SK-N-MC (cell line): ENCODE results near the gene SRP54.
"Not testable (repeated sequence)": the region's sequence is repeated elsewhere in the genome, so short reads cannot be mapped to it uniquely, and the experiment has no call there.

Source experiments
- DNase-seq: peaks from one replicate; pipeline ENCODE4 v3.0.0-alpha.2; 2011; ENCODE audit warnings: low read depth, low spot score
- H3K27ac ChIP-seq: fragments of 200-600 bp; sonication (generic); 2 replicates; pipeline ENCODE4 v1.5.1; 2016; ENCODE audit warnings: mixed run types
- H3K36me3 ChIP-seq: fragments of 200-600 bp; sonication (generic); 2 replicates; pipeline ENCODE4 v1.6.1; 2017; ENCODE audit warnings: antibody characterized with exemption, low read length, mixed read lengths; ENCODE audit not compliant: insufficient read depth
- H3K4me3 ChIP-seq: fragments of 200-600 bp; sonication (generic); 2 replicates; pipeline ENCODE4 v1.5.1; 2016
- H3K9ac ChIP-seq: fragments of 200-600 bp; sonication (generic); 2 replicates; pipeline ENCODE4 v1.8.0; 2017; ENCODE audit warnings: mixed run types, mixed read lengths; ENCODE audit not compliant: insufficient read length
- H3K9me3 ChIP-seq: fragments of 200-600 bp; sonication (generic); 2 replicates; pipeline ENCODE4 v1.6.1; 2017; ENCODE audit warnings: low read depth, mild to moderate bottlenecking, antibody characterized with exemption, low read length, moderate library complexity, mixed read lengths
- EZH2 ChIP-seq: fragments of 200-600 bp; sonication (generic); IDR thresholded peaks from one replicate; pipeline ENCODE4 v1.6.1; 2017; ENCODE audit warnings: antibody characterized with exemption
- FOXP2 ChIP-seq: optimal IDR thresholded peaks from 2 replicates; pipeline ENCODE3; 2011; ENCODE audit warnings: mild to moderate bottlenecking, moderate library complexity; ENCODE audit not compliant: insufficient read depth; ENCODE audit errors: extremely low read length, control extremely low read depth
- POLR2AphosphoS5 ChIP-seq: IDR thresholded peaks from 2 replicates; pipeline ENCODE4 v1.6.1; 2012; ENCODE audit warnings: mild to moderate bottlenecking, low read depth, low read length, borderline replicate concordance

Gene SRP54

GRCh38 chr14:34956931-34957330 is 25.9 kb upstream of the SRP54 start:
- TF ChIP-seq EZH2 (no peak), FOXP2 (no peak), POLR2AphosphoS5 (no peak)
- no peak for DNase-seq
- no peak overlapping the region for H3K4me3 ChIP-seq
- H3K36me3 ChIP-seq = no peaks in the 10 kb centered on the region; the same call in 1 of the 2 replicates
- no peak overlapping the region for H3K9ac ChIP-seq
- H3K27ac ChIP-seq = no peak overlapping the region
- H3K9me3 ChIP-seq = no peaks in the 10 kb centered on the region

- Histone ChIP-seq H3K27ac (no peak overlapping the region), H3K36me3 (no peaks in the 10 kb centered on the region; the same call in 1 of the 2 replicates), H3K4me3 (no peak overlapping the region), H3K9ac (no peak overlapping the region), H3K9me3 (no peaks in the 10 kb centered on the region)
- no peak for DNase-seq
- TF ChIP-seq EZH2 (no peak), FOXP2 (no peak), POLR2AphosphoS5 (no peak)
These were observed 25.0 kb upstream of the SRP54 start for GRCh38 chr14:34957771-34958286.

GRCh38 chr14:34962106-34962505 is 20.7 kb upstream of the SRP54 start:
- H3K4me3 ChIP-seq, H3K9me3 ChIP-seq, DNase-seq, H3K9ac ChIP-seq, H3K27ac ChIP-seq, H3K36me3 ChIP-seq: not testable (repeated sequence)

- no peak overlapping the region for H3K4me3 ChIP-seq
- H3K27ac ChIP-seq = no peak overlapping the region
- H3K36me3 ChIP-seq = peaks cover 6% of the 10 kb centered on the region
- no peaks in the 10 kb centered on the region for H3K9me3 ChIP-seq
- no peak for DNase-seq
- H3K9ac ChIP-seq = no peak overlapping the region
- TF ChIP-seq EZH2 = no peak
- no peak for TF ChIP-seq POLR2AphosphoS5
- TF ChIP-seq FOXP2 = no peak
These were observed 17.6 kb upstream of the SRP54 start for GRCh38 chr14:34964977-34965764.

GRCh38 chr14:34965912-34966311 is 16.9 kb upstream of the SRP54 start:
- H3K9ac ChIP-seq = no peak overlapping the region
- H3K9me3 ChIP-seq = no peaks in the 10 kb centered on the region
- DNase-seq = no peak
- TF ChIP-seq EZH2 (no peak), POLR2AphosphoS5 (no peak), FOXP2 (no peak)
- H3K4me3 ChIP-seq = no peak overlapping the region
- no peak overlapping the region for H3K27ac ChIP-seq
- H3K36me3 ChIP-seq = peaks cover 6% of the 10 kb centered on the region

- Histone ChIP-seq H3K36me3 (peaks cover 6% of the 10 kb centered on the region), H3K9me3 (no peaks in the 10 kb centered on the region), H3K9ac (no peak overlapping the region), H3K27ac (no peak overlapping the region), H3K4me3 (no peak overlapping the region)
- no peak for TF ChIP-seq EZH2
- no peak for TF ChIP-seq POLR2AphosphoS5
- TF ChIP-seq FOXP2 = no peak
- no peak for DNase-seq
These were observed 16.4 kb upstream of the SRP54 start for GRCh38 chr14:34966413-34966812.

GRCh38 chr14:34970665-34971064 is 12.1 kb upstream of the SRP54 start:
- H3K9ac ChIP-seq = no peak overlapping the region
- TF ChIP-seq FOXP2 (no peak), EZH2 (no peak), POLR2AphosphoS5 (no peak)
- DNase-seq = no peak
- no peak overlapping the region for H3K4me3 ChIP-seq
- H3K27ac ChIP-seq = no peak overlapping the region
- H3K9me3 ChIP-seq = no peaks in the 10 kb centered on the region
- H3K36me3 ChIP-seq = peaks cover 6% of the 10 kb centered on the region

GRCh38 chr14:34971381-34971780 is 11.4 kb upstream of the SRP54 start:
- TF ChIP-seq POLR2AphosphoS5 = no peak
- TF ChIP-seq EZH2 = no peak
- TF ChIP-seq FOXP2 = no peak
- no peak overlapping the region for H3K27ac ChIP-seq
- no peak for DNase-seq

GRCh38 chr14:34971801-34972200 is 11.0 kb upstream of the SRP54 start:
- Histone ChIP-seq H3K27ac (no peak overlapping the region), H3K9me3 (no peaks in the 10 kb centered on the region), H3K4me3 (no peak overlapping the region), H3K9ac (no peak overlapping the region), H3K36me3 (peaks cover 6% of the 10 kb centered on the region)
- TF ChIP-seq FOXP2 = no peak
- TF ChIP-seq EZH2 = no peak
- no peak for TF ChIP-seq POLR2AphosphoS5
- no peak for DNase-seq

More at GRCh38 chr14:34971381-34971780, 11.4 kb upstream of the SRP54 start:
- Histone ChIP-seq H3K36me3 (peaks cover 6% of the 10 kb centered on the region), H3K4me3 (no peak overlapping the region), H3K9ac (no peak overlapping the region), H3K9me3 (no peaks in the 10 kb centered on the region)
